GM18499 (cell line): ENCODE data around the gene PCNX1.
"Not testable (repeated sequence)": the region's sequence is repeated elsewhere in the genome, so short reads cannot be mapped to it uniquely, and the experiment has no call there.

Experiments used
- ATAC-seq: cut with Tn5 transposase; IDR thresholded peaks from one replicate; pipeline ENCODE4 v1.9.1; 2021; ENCODE audit warnings: moderate number of reproducible peaks; ENCODE audit not compliant: insufficient read depth, unreplicated experiment

Gene PCNX1

GRCh38 chr14:71116568-71117122 is 209.4 kb downstream of the PCNX1 start:
- no peak for ATAC-seq

- no peak for ATAC-seq
Observed at GRCh38 chr14:71117839-71118743, 210.8 kb downstream of the PCNX1 start.

DNA sequence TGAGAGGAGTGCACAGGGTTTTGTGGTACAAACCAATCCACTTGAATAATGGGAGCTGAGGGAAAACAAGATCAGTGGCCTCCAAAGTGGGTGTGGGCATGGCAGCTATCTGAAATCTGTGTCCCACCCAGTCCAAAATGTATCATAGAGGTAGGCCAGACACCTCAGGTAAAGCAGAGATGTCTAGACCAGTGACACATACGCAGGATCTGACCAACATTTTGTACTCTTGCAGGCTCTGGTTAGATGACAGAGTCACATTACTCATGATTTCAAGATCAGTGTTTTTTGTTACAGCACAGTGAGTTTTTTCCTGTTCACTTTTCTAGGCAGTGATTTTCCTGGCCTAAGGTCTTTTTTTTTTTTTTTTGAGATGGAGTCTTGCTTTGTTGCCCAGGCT is 211.8 kb downstream of the PCNX1 start:
- no peak for ATAC-seq

DNA sequence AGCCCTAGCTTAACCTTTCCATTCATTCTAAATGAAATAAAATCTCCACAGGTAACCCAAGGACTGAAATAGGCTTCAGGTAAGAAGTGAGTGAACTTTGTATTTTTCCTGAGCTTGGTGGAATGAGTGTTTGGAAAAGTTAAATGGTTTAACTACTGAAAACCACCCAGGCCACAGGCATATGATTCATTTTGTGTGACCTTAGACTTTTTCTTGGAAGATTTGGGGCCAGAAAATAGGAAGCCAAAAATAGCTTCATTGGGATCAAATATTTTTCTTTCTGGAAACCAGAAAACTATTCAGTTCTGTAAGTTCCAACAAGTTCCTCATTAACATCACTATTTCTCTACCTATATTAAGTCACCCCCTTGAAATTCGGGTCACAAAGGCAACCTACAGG is 212.6 kb downstream of the PCNX1 start:
- no peak for ATAC-seq

GRCh38 chr14:71121001-71121400 is 213.7 kb downstream of the PCNX1 start:
- ATAC-seq: no peak

GRCh38 chr14:71121711-71122110 is 214.5 kb downstream of the PCNX1 start:
- no peak for ATAC-seq

- no peak for ATAC-seq
Observed at GRCh38 chr14:71122866-71123565, 215.8 kb downstream of the PCNX1 start.

DNA sequence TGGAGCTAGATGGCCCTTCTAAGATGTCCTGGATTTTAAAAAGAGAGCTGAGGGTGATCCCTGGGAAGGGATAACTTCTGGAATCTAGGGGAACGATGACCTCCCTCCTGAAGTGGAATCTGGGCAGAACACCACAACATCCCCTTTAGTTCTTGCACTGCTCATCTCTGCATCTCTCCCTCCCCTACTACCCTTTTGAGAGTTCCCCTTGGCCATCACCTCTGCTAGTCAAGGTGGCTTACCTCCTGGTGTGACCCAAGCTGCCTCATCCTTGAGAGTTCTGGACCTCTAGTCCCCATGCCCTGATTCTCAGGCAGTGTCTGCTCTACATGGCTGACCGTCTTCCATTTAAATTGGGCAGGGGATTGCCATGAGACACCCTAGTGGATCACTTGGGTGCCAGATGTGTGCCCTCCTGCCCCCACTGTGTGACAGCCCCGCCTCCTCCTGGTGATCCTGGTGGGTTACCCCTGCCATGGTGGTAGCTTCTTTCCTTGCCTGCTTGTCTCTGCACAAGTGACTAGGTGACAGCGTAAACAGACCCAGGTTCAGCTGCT is 216.4 kb downstream of the PCNX1 start:
- no peak for ATAC-seq

DNA sequence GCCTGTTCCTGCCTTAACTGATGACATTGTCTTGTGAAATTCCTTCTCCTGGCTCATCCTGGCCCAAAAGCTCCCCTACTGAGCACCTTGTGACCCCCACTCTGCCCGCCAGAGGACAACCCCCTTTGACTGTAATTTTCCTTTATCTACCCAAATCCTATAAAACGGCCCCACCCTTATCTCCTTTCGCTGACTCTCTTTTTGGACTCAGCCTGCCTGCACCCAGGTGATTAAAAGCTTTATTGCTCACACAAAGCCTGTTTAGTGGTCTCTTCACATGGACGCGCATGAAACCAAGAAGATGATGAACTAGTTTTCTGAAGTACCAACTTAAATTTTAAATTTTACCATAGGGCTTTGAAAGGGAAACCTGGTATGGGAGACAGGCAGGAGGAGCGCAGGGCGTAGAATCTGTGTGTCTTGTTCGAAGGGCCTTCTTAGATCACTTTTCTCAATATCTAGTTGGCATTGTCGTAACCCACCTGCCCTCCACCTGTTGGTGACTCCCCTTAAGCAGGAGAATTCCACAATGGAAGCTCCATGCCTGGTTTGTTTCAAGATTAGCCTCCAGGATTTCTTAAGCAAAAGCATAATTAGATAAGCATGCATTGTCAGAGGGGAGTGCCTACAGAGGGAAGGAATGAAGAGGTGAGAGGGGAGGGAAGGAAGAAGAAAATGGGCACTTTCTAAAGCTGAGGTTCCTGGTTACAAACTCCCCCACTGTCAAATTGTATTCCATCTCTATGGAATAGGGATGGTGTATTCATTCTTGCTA is 222.6 kb downstream of the PCNX1 start:
- not testable (repeated sequence) for ATAC-seq

DNA sequence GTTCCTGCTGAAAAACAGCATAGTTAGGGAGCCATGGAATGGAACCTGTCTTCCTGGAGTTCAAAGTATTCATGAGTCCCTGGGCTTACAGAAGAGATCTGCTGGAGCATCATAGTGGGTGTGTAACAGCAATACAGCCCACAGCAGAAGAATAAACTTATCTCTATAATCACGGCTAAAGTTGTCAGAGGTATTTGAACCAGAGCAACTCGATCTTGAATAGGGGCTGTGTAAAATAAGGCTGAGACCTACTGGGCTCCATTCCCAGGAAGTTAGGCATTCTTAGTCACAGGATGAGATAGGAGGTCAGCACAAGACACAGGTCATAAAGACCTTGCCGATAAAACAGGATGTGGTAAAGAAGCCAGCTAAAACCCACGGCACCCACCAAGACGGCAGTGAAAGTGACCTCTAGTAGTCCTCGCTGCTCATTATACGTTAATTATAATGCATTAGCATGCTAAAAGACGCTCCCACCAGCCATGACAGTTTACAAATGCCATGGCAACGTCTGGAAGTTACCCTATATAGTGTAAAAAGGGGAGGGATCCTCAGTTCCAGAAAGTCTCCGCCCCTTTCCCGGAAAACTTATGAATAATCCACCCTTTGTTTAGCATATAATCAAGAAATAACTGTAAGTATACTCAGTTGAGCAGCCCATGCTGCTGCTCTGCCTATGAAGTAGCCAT is 223.4 kb downstream of the PCNX1 start:
- ATAC-seq: no peak

DNA sequence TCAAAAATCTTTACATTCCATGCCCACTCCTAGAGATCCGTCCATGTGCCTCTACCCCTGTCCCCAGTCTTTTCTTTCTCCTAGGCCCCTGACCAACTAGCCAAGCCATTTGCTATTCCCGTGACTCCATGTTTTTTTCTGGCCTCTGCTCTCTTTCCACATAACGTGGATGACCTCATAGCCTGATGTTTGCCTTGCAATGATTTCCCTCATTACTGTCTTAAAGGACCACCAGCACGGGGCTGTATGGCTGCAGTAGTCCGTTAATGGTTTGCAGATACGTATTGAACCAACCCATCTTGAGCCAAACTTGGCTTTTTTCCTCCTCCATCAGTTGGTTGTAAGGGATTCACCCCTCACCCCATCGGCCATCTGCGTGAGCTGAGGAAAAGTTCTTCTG is 226.0 kb downstream of the PCNX1 start:
- no peak for ATAC-seq

GRCh38 chr14:71135496-71135895 is 228.2 kb downstream of the PCNX1 start:
- ATAC-seq: no peak

GRCh38 chr14:71135911-71136310 is 228.7 kb downstream of the PCNX1 start:
- no peak for ATAC-seq

- no peak for ATAC-seq
Observed at GRCh38 chr14:71136386-71137060, 229.3 kb downstream of the PCNX1 start.

- ATAC-seq: no peak
Observed at GRCh38 chr14:71137536-71138447, 230.5 kb downstream of the PCNX1 start.

GRCh38 chr14:71138448-71139293 is 231.4 kb downstream of the PCNX1 start:
- no peak for ATAC-seq

DNA sequence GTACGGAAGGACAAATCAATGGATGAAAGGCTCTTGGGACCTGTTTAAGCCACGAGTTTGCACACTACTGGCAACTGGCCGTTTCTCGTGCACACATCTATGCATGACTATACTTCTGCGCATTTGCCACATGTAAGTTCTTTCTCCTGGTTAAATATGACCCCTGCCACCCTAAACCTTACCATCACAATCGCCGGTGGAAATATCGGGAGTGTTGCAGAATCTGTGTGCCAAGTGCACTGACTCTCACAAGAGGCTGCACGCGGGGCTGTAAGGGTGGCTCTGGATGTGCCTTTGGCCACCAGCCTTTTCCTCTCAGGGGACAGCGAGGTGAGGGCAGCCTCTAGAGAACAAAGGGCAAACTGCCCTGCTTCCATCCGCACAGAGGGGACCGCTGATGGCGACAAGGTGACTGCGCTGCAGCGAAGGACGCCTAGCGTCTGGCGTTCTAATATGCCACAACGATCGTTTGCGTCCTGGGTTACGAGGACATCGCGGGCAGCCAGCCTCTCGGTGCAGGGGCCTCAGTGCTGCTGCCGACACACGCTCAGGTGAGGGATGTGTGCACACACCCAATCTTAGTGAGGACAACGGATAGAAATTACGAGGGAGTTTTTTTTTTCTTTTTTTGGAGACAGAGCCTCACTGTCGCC is 232.2 kb downstream of the PCNX1 start:
- no peak for ATAC-seq
